IMR-90 (cell line): ENCODE measurements around the gene DIAPH2. TPM values are rescaled to one million over a fixed set of nuclear protein-coding genes. Genes with fewer than 3 reads are reported as not detected.

Experiments used
- ATAC-seq: fragments of 200-7000 bp; cut with Tn5 transposase; 2 replicates; pipeline ENCODE4 v1.9.1; 2020; ENCODE audit warnings: low read depth, mild to moderate bottlenecking, moderate library complexity
- BruUV-seq: library from RNA; stranded (reverse); fragments of 400-500 nt; replicated peaks from 2 replicates; lab custom pipeline; 2021; lab: Mats Ljungman, UMichigan
- CTCF ChIA-PET: fragments of 300-600 bp; formaldehyde crosslinking; extraction: SDS; loops from one replicate; lab custom pipeline; 2021; ENCODE audit warnings: antibody characterized with exemption; lab: Yijun Ruan, JAX
- POLR2A ChIA-PET: fragments of 300-600 bp; sonication (Branson Sonifier 250); formaldehyde crosslinking; loops from one replicate; lab custom pipeline; 2022; ENCODE audit warnings: antibody characterized with exemption; ENCODE audit not compliant: unreplicated experiment; lab: Charles Lee
- DNase-seq: peaks from one replicate; pipeline ENCODE4 v3.0.0; 2013
- H2AFZ ChIP-seq: replicated peaks from 2 replicates; pipeline ENCODE3; 2013; ENCODE audit warnings: low read length, mild to moderate bottlenecking; ENCODE audit not compliant: poor library complexity
- H2AK5ac ChIP-seq: 2 replicates; pipeline ENCODE4 v1.6.1; 2013; ENCODE audit warnings: low read depth, low read length, inconsistent platforms
- H2AK9ac ChIP-seq: replicated peaks from 2 replicates; pipeline ENCODE3; 2013; ENCODE audit warnings: mild to moderate bottlenecking, low read depth, low read length, moderate library complexity; ENCODE audit not compliant: poor library complexity
- H2BK120ac ChIP-seq: 2 replicates; pipeline ENCODE4 v1.6.1; 2013; ENCODE audit warnings: low read depth, low read length, inconsistent platforms
- H2BK15ac ChIP-seq: 3 replicates; pipeline ENCODE4 v1.6.1; 2013; ENCODE audit warnings: low read depth, low read length, inconsistent platforms
- H2BK20ac ChIP-seq: 2 replicates; pipeline ENCODE4 v1.6.1; 2013; ENCODE audit warnings: low read depth, mild to moderate bottlenecking, inconsistent platforms, low read length, moderate library complexity
- H2BK5ac ChIP-seq: 2 replicates; pipeline ENCODE4 v1.6.1; 2013; ENCODE audit warnings: mild to moderate bottlenecking, low read depth, low read length, inconsistent platforms; ENCODE audit not compliant: poor library complexity, severe bottlenecking
- H3K14ac ChIP-seq: replicated peaks from 2 replicates; pipeline ENCODE4 v1.6.1; 2013; ENCODE audit warnings: low read depth, low read length, inconsistent platforms
- H3K18ac ChIP-seq: 2 replicates; pipeline ENCODE4 v1.6.1; 2013; ENCODE audit warnings: low read depth, low read length, control low read depth
- H3K23ac ChIP-seq: 2 replicates; pipeline ENCODE4 v1.6.1; 2013; ENCODE audit warnings: low read depth, low read length, inconsistent platforms
- H3K27ac ChIP-seq: 2 replicates; pipeline ENCODE4 v1.5.1; 2013; ENCODE audit warnings: mild to moderate bottlenecking, control low read depth, low read length; ENCODE audit not compliant: insufficient read depth
- H3K27me3 ChIP-seq: 2 replicates; pipeline ENCODE4 v1.6.1; 2013; ENCODE audit warnings: low read length; ENCODE audit not compliant: control insufficient read depth, insufficient read depth
- H3K36me3 ChIP-seq: 2 replicates; pipeline ENCODE4 v1.6.1; 2013; ENCODE audit warnings: low read length, mixed read lengths; ENCODE audit not compliant: control insufficient read depth, insufficient read depth
- H3K4ac ChIP-seq: 2 replicates; pipeline ENCODE4 v1.6.1; 2013; ENCODE audit warnings: low read depth, low read length, inconsistent platforms
- H3K4me1 ChIP-seq: 2 replicates; pipeline ENCODE4 v1.6.1; 2013; ENCODE audit warnings: low read length, mixed read lengths; ENCODE audit not compliant: control insufficient read depth, insufficient read depth
- H3K4me2 ChIP-seq: 2 replicates; pipeline ENCODE4 v1.6.1; 2013; ENCODE audit warnings: low read depth, mild to moderate bottlenecking, control low read depth, low read length, moderate library complexity
- H3K4me3 ChIP-seq: 2 replicates; pipeline ENCODE4 v1.5.1; 2013; ENCODE audit warnings: low read depth, mild to moderate bottlenecking, control low read depth, low read length, moderate library complexity; ENCODE audit not compliant: insufficient read depth
- H3K56ac ChIP-seq: 2 replicates; pipeline ENCODE4 v1.6.1; 2013; ENCODE audit warnings: low read length, inconsistent platforms; ENCODE audit not compliant: insufficient read depth; ENCODE audit errors: extremely low read depth
- H3K79me1 ChIP-seq, 2 experiments: 2 replicates each; pipeline ENCODE4 v1.6.1; 2013; ENCODE audit warnings: low read length in 2 of 2, inconsistent platforms in 1 of 2, low read depth in 1 of 2
- H3K9ac ChIP-seq: 2 replicates; pipeline ENCODE4 v1.6.1; 2013; ENCODE audit warnings: low read depth, low read length, control low read depth
- H3K9me1 ChIP-seq: 2 replicates; pipeline ENCODE4 v1.6.1; 2013; ENCODE audit warnings: low read length, inconsistent platforms; ENCODE audit not compliant: insufficient read depth
- H3K9me3 ChIP-seq: 2 replicates; pipeline ENCODE4 v1.6.1; 2013; ENCODE audit warnings: low read length; ENCODE audit not compliant: control insufficient read depth, insufficient read depth
- H4K20me1 ChIP-seq: 2 replicates; pipeline ENCODE4 v1.6.1; 2013; ENCODE audit warnings: low read length, inconsistent platforms; ENCODE audit not compliant: insufficient read depth
- H4K5ac ChIP-seq: 2 replicates; pipeline ENCODE4 v1.6.1; 2013; ENCODE audit warnings: mild to moderate bottlenecking, low read depth, low read length, control low read depth
- H4K8ac ChIP-seq, 2 experiments: 2 replicates each; pipeline ENCODE4 v1.6.1; 2013; ENCODE audit warnings: low read depth in 2 of 2, low read length in 2 of 2, control low read depth in 1 of 2, inconsistent platforms in 1 of 2
- H4K91ac ChIP-seq: 2 replicates; pipeline ENCODE4 v1.6.1; 2013; ENCODE audit warnings: low read depth, low read length, inconsistent platforms; ENCODE audit not compliant: insufficient read depth
- CTCF ChIP-seq: conservative IDR thresholded peaks from 2 replicates; pipeline ENCODE4 v1.5.1; 2012; ENCODE audit warnings: mild to moderate bottlenecking, low read depth, low read length, improper control_type of control experiment
- MAFK ChIP-seq: IDR thresholded peaks from 2 replicates; pipeline ENCODE4 v1.6.1; 2012; ENCODE audit warnings: low read depth, low read length, improper control_type of control experiment
- MAZ ChIP-seq: IDR thresholded peaks from 2 replicates; pipeline ENCODE4 v1.6.1; 2012; ENCODE audit warnings: low read depth, mild to moderate bottlenecking, low read length, improper control_type of control experiment, moderate library complexity, borderline replicate concordance
- RAD21 ChIP-seq: IDR thresholded peaks from 2 replicates; pipeline ENCODE4 v1.6.1; 2012; ENCODE audit warnings: low read length, improper control_type of control experiment
- SMC3 ChIP-seq: fragments of 150-350 bp; IDR thresholded peaks from 2 replicates; pipeline ENCODE4 v1.6.1; 2016; ENCODE audit warnings: low read depth, mild to moderate bottlenecking, antibody characterized with exemption, low read length, moderate library complexity
- WGBS, 2 experiments: methylation state at CpG; one replicate each; pipeline versions ENCODE4 v1.1.5 to v1.1.7; 2013; ENCODE audit warnings: missing lambda C conversion rate in 2 of 2; ENCODE audit not compliant: insufficient read length in 1 of 2; ENCODE audit errors: extremely low coverage in 2 of 2; 5-methylcytosine and 5-hydroxymethylcytosine counted together
- dilution Hi-C: fragments of 300-500 bp; cut with HindIII; formaldehyde crosslinking; loops from one replicate; pipeline ENCODE4 v1.14.3; 2018; ENCODE audit warnings: low sequenced_read_pairs; ENCODE audit not compliant: unreplicated experiment
- in situ Hi-C: fragments of 300-500 bp; cut with MboI; formaldehyde crosslinking; loops from 3 replicates; pipeline ENCODE4 v1.14.3; 2019; ENCODE audit warnings: low sequenced_read_pairs, inconsistent platforms, mixed read lengths
- intact Hi-C: fragments of 100-400 bp; cut with micrococcal nuclease; formaldehyde crosslinking; loops from 2 replicates; pipeline ENCODE4 v1.10.0; 2022
- polyA plus RNA-seq, 3 experiments: library from polyadenylated mRNA; depleted of rRNA; stranded (reverse); fragments of >200 nt; gene quantifications; 2 replicates each; pipeline ENCODE4 v1.2.3, GENCODE V29; 2012; ENCODE audit warnings: low replicate concordance in 1 of 3
- total RNA-seq: library from RNA; depleted of rRNA; stranded (reverse); fragments of >200 nt; gene quantifications from 2 replicates; pipeline ENCODE4 v1.2.3, GENCODE V29; 2012
- TF ChIP-seq, protein P1 (sequence below): fragments of 150-350 bp; IDR thresholded peaks from 2 replicates; pipeline ENCODE4 v1.6.1; 2017; ENCODE audit warnings: mild to moderate bottlenecking, antibody characterized with exemption, low read length, low read depth

Gene DIAPH2
- total and polyA plus RNA-seq, 2 of the 4 experiments (the other 2 are of a cell fraction): 3.6 to 19.9 TPM

- H3K27ac ChIP-seq: no peak overlapping the region
- no peaks in the 10 kb centered on the region for H3K4me1 ChIP-seq
- H3K56ac ChIP-seq: no peak overlapping the region
- no peak overlapping the region for H3K23ac ChIP-seq
- no peak overlapping the region for H3K4ac ChIP-seq
- no peaks in the 10 kb centered on the region for H3K27me3 ChIP-seq
- no peak overlapping the region for H3K9ac ChIP-seq
- no peak overlapping the region for H3K4me3 ChIP-seq
- no peak overlapping the region for H2BK5ac ChIP-seq
- no TSS peak for BruUV-seq
- dilution Hi-C loops: no loop called here
- H3K36me3 ChIP-seq: no peaks in the 10 kb centered on the region
- ChIA-PET CTCF (no interaction called here), POLR2A (no interaction called here)
- H4K5ac ChIP-seq: no peak overlapping the region
- H4K20me1 ChIP-seq: no peaks in the 10 kb centered on the region
- H2AFZ ChIP-seq: no peak overlapping the region
- H2AK5ac ChIP-seq: no peak overlapping the region
- in situ Hi-C loops: no loop called here
- no peak overlapping the region for H3K18ac ChIP-seq
- no peaks in the 10 kb centered on the region for H3K9me1 ChIP-seq
- TF ChIP-seq SMC3 (no peak), MAFK (no peak), RAD21 (no peak), CTCF (no peak), MAZ (no peak)
- TF ChIP-seq, protein P1, sequence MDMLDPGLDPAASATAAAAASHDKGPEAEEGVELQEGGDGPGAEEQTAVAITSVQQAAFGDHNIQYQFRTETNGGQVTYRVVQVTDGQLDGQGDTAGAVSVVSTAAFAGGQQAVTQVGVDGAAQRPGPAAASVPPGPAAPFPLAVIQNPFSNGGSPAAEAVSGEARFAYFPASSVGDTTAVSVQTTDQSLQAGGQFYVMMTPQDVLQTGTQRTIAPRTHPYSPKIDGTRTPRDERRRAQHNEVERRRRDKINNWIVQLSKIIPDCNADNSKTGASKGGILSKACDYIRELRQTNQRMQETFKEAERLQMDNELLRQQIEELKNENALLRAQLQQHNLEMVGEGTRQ: no peak
- no peak overlapping the region for H2BK120ac ChIP-seq
- H3K14ac ChIP-seq: no peak overlapping the region
- H2BK20ac ChIP-seq: no peak overlapping the region
- no peaks in the 10 kb centered on the region for H3K79me1 ChIP-seq
- H3K4me2 ChIP-seq: no peak overlapping the region
- H4K8ac ChIP-seq: no peak overlapping the region
- H2BK15ac ChIP-seq: no peak overlapping the region
- no peak overlapping the region for H4K91ac ChIP-seq
- no peaks in the 10 kb centered on the region for H3K9me3 ChIP-seq
- no CpG with 5 or more reads among the region's 2 CpGs for WGBS, 2 experiments
- no peak for DNase-seq
- ATAC-seq: no peak
- H2AK9ac ChIP-seq: no peak overlapping the region
- intact Hi-C loops: no loop called here
These were observed 484.0 kb downstream of the DIAPH2 start for GRCh38 chrX:97168646-97169045.
